ENCODE data around the gene AGPS. TPM values are rescaled to one million over a fixed set of nuclear protein-coding genes. Genes with fewer than 3 reads are reported as not detected.
"Not testable (repeated sequence)": the region's sequence is repeated elsewhere in the genome, so short reads cannot be mapped to it uniquely, and the experiment has no call there.

Gene AGPS
- total RNA-seq, 1 donor from 2014 or later, result 71.8 TPM

GRCh38 chr2:177355874-177356273, 36.7 kb upstream of the AGPS start:
- Mint-ChIP-seq H3K27ac (no peak overlapping the region), H3K9me3 (no peaks in the 10 kb centered on the region), H3K4me3 (no peak overlapping the region), H3K4me1 (ENCODE audit: low read depth) (no peaks in the 10 kb centered on the region), H3K27me3 (ENCODE audit: insufficient read depth) (peaks cover 1% of the 10 kb centered on the region), H3K36me3 (ENCODE audit: low read depth) (no peaks in the 10 kb centered on the region)
- intact Hi-C loops (cut with micrococcal nuclease), result no loop called here
- no peak for DNase-seq (ENCODE audit: low spot score)

GRCh38 chr2:177359836-177360595, 32.6 kb upstream of the AGPS start:
- H3K9me3 Mint-ChIP-seq, result no peaks in the 10 kb centered on the region
- intact Hi-C loops (cut with micrococcal nuclease), result no loop called here
- no peak for DNase-seq (ENCODE audit: low spot score)
- H3K27me3 Mint-ChIP-seq (ENCODE audit: insufficient read depth), result peaks cover 1% of the 10 kb centered on the region
- H3K27ac Mint-ChIP-seq, result no peak overlapping the region
- no peak overlapping the region for H3K4me3 Mint-ChIP-seq
- no peaks in the 10 kb centered on the region for H3K4me1 Mint-ChIP-seq (ENCODE audit: low read depth)
- H3K36me3 Mint-ChIP-seq (ENCODE audit: low read depth), result no peaks in the 10 kb centered on the region

DNA sequence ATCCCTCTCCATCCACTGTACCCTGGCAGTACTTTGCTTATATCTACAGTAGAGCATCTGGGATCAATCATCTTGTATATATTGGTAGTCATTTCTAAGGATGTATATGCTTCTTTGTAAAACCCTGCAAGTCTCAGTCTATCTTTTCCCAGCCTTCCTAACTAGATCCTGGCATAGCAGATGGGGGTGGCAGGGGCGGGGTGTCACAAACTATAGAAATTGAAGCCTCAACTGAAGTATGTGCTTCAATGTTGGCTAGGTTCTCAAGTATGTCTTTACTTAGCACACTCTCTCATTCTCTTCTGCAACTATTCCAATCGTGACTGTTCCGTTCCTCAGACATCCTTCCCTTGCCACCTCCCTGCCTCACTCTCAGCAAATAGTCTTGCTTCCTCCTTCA, 30.1 kb upstream of the AGPS start:
- Mint-ChIP-seq H3K36me3 (ENCODE audit: low read depth) (no peaks in the 10 kb centered on the region), H3K27me3 (ENCODE audit: insufficient read depth) (no peaks in the 10 kb centered on the region), H3K9me3 (no peaks in the 10 kb centered on the region), H3K4me1 (ENCODE audit: low read depth) (no peaks in the 10 kb centered on the region), H3K4me3 (no peak overlapping the region), H3K27ac (no peak overlapping the region)
- DNase-seq (ENCODE audit: low spot score), result no peak
- intact Hi-C loops (cut with micrococcal nuclease), result no loop called here

- Mint-ChIP-seq H3K36me3 (ENCODE audit: low read depth) (no peaks in the 10 kb centered on the region), H3K27me3 (ENCODE audit: insufficient read depth) (no peaks in the 10 kb centered on the region), H3K9me3 (peaks cover 5% of the 10 kb centered on the region), H3K4me3 (no peak overlapping the region), H3K4me1 (ENCODE audit: low read depth) (no peaks in the 10 kb centered on the region), H3K27ac (no peak overlapping the region)
- no peak for DNase-seq (ENCODE audit: low spot score)
- intact Hi-C loops (cut with micrococcal nuclease), result no loop called here
Measured at GRCh38 chr2:177363332-177363731, 29.2 kb upstream of the AGPS start.

- intact Hi-C loops (cut with micrococcal nuclease); H3K4me3 Mint-ChIP-seq; H3K27ac Mint-ChIP-seq; H3K36me3 Mint-ChIP-seq (ENCODE audit: low read depth); H3K27me3 Mint-ChIP-seq (ENCODE audit: insufficient read depth); DNase-seq (ENCODE audit: low spot score); H3K4me1 Mint-ChIP-seq (ENCODE audit: low read depth): not testable (repeated sequence)
- H3K9me3 Mint-ChIP-seq, result peaks cover 25% of the 10 kb centered on the region
Measured at GRCh38 chr2:177365764-177366163, 26.8 kb upstream of the AGPS start.

DNA sequence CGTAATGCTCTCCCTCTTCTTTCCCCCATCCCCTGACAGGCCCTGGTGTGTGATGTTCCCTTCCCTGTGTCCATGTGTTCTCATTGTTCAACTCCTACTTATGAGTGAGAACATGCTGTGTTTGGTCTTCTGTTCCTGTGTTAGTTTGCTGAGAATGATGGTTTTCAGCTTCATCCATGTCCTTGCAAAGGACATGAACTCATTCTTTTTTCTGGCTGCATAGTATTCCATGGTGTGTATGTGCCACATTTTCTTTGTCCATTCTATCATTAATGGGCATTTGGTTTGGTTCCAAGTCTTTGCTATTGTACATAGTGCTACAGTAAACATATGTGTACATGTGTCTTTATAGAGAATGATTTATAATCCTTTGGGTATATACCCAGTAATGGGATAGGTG, 24.6 kb upstream of the AGPS start:
- H3K4me1 Mint-ChIP-seq (ENCODE audit: low read depth); H3K27ac Mint-ChIP-seq; H3K27me3 Mint-ChIP-seq (ENCODE audit: insufficient read depth); intact Hi-C loops (cut with micrococcal nuclease); H3K4me3 Mint-ChIP-seq; H3K36me3 Mint-ChIP-seq (ENCODE audit: low read depth); DNase-seq (ENCODE audit: low spot score): not testable (repeated sequence)
- peaks cover 48% of the 10 kb centered on the region for H3K9me3 Mint-ChIP-seq

DNA sequence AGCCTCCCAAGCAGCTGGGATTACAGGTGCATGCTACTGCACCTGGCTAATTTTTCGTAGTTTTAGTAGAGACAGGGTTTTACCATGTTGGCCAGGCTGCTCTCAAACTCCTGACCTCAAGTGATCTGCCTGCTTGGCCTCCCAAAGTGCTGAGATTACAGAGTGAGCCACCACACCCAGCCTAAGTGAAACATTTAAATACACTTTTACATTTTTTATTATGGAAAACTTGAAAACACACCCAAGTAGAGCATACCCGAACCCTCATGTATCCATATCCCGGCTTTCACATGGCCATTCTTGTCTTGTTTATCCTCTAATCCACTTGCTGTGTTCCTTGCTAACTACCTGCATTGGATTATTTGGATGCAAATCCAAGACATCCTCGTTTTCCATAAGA, 13.2 kb upstream of the AGPS start:
- no peaks in the 10 kb centered on the region for H3K27me3 Mint-ChIP-seq (ENCODE audit: insufficient read depth)

GRCh38 chr2:177380181-177380580, 12.4 kb upstream of the AGPS start:
- DNase-seq (ENCODE audit: low spot score), result no peak
- Mint-ChIP-seq H3K36me3 (ENCODE audit: low read depth) (peaks cover 16% of the 10 kb centered on the region), H3K27me3 (ENCODE audit: insufficient read depth) (no peaks in the 10 kb centered on the region), H3K4me3 (no peak overlapping the region), H3K27ac (no peak overlapping the region), H3K9me3 (no peaks in the 10 kb centered on the region), H3K4me1 (ENCODE audit: low read depth) (no peaks in the 10 kb centered on the region)
- intact Hi-C loops (cut with micrococcal nuclease), result no loop called here

More for the DNA sequence above, 13.2 kb upstream of the AGPS start:
- Mint-ChIP-seq H3K36me3 (ENCODE audit: low read depth) (peaks cover 14% of the 10 kb centered on the region), H3K4me1 (ENCODE audit: low read depth) (no peaks in the 10 kb centered on the region), H3K9me3 (no peaks in the 10 kb centered on the region), H3K27ac (no peak overlapping the region), H3K4me3 (no peak overlapping the region)
- no peak for DNase-seq (ENCODE audit: low spot score)
- intact Hi-C loops (cut with micrococcal nuclease), result no loop called here

DNA sequence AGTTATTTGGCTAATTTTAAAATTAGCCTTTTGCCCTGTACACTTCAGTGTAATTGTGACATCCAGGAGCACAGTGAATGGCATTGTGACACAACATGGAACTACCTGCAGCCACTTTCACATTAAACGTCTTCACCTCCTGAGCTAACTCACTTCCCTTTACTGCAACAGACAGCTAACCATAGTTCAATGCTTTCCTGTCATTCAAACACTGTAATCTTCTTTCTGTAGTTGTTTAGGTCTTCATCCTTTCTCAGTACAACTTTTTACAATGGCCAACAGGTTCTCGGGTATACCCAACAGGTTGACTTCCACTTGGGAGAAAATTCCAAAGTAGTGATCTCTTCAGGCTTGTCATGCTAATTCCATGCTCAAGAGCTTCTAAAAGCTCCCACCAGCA, 8.6 kb upstream of the AGPS start:
- Mint-ChIP-seq H3K4me3 (no peak overlapping the region), H3K4me1 (ENCODE audit: low read depth) (no peaks in the 10 kb centered on the region), H3K27ac (no peak overlapping the region), H3K27me3 (ENCODE audit: insufficient read depth) (no peaks in the 10 kb centered on the region), H3K36me3 (ENCODE audit: low read depth) (peaks cover 12% of the 10 kb centered on the region), H3K9me3 (no peaks in the 10 kb centered on the region)
- no peak for DNase-seq (ENCODE audit: low spot score)
- intact Hi-C loops (cut with micrococcal nuclease), result no loop called here

DNA sequence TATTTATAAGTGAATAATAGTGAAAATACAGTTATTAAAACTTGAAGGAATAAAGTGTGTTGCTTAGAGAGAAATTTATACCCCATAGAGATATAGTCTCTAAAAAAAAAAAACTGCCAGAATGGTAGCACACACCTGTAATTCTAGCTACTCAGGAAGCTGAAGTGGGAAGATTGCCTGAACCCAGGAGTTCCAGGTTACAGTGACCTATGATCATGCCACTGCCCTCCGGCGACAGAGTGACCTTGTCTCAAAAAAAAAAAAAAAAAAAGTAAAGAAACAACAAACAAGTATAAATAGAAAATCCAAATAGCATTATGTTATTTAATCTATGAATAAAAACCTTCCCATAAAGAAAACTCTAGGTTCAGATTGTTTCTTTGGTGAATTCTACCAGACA, 7.4 kb upstream of the AGPS start:
- Mint-ChIP-seq H3K4me3 (no peak overlapping the region), H3K9me3 (no peaks in the 10 kb centered on the region), H3K36me3 (ENCODE audit: low read depth) (peaks cover 15% of the 10 kb centered on the region), H3K27ac (no peak overlapping the region), H3K27me3 (ENCODE audit: insufficient read depth) (no peaks in the 10 kb centered on the region), H3K4me1 (ENCODE audit: low read depth) (no peaks in the 10 kb centered on the region)
- no peak for DNase-seq (ENCODE audit: low spot score)
- intact Hi-C loops (cut with micrococcal nuclease), result no loop called here

- peak overlapping the region; percentile 90 for H3K4me3 Mint-ChIP-seq
- intact Hi-C loops (cut with micrococcal nuclease), result loop anchor here (1.0 to 5.0 kb wide), 8 partner anchors 25 to 720 kb away; partner anchors contain the start of genes HNRNPA3 and RBM45
- H3K4me1 Mint-ChIP-seq (ENCODE audit: low read depth), result peaks cover 51% of the 10 kb centered on the region
- no peaks in the 10 kb centered on the region for H3K27me3 Mint-ChIP-seq (ENCODE audit: insufficient read depth)
- peaks cover 24% of the 10 kb centered on the region for H3K36me3 Mint-ChIP-seq (ENCODE audit: low read depth)
- peak overlapping the region; percentile 92 for H3K27ac Mint-ChIP-seq
- no peaks in the 10 kb centered on the region for H3K9me3 Mint-ChIP-seq
- DNase-seq (ENCODE audit: low spot score), result no peak
Measured at GRCh38 chr2:177391822-177392372, 676 bp upstream of the AGPS start.

DNA sequence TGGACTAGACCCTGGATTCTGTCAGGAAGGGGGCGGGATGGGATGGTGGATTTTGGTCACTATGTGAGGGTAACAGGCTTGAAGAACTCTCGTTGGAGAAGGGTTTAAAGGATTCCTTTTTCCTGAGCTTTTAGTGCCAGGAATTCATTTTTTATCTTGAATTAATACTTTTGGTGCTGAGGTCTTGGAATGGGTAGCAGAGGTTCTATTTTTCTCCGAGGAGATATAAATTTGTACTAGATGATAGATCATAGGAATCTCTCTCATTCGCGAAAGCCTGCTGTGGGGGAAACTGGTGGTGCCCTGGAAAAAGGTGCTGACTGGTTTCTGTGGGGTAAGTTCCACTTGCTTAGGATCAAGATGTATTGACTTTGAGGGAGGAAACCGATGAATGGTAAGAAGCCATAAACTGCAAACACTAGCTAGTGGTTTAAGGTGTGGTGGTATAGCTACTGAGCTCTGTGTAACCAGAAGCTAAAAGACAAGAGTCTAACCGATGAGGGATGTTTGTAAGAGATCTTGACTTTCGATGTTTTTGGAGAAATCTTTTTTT, 706 bp downstream of the AGPS start:
- intact Hi-C loops (cut with micrococcal nuclease), result loop anchor here (2.0 to 5.0 kb wide), 5 partner anchors 24 to 719 kb away; partner anchors contain the start of gene RBM45
- no peak for DNase-seq (ENCODE audit: low spot score)
- Mint-ChIP-seq H3K27ac (peak overlapping the region; percentile 80), H3K9me3 (no peaks in the 10 kb centered on the region), H3K4me3 (peak overlapping the region; percentile 90), H3K4me1 (ENCODE audit: low read depth) (peaks cover 61% of the 10 kb centered on the region), H3K36me3 (ENCODE audit: low read depth) (peaks cover 33% of the 10 kb centered on the region), H3K27me3 (ENCODE audit: insufficient read depth) (no peaks in the 10 kb centered on the region)

- no peak overlapping the region for H3K27ac Mint-ChIP-seq
- H3K36me3 Mint-ChIP-seq (ENCODE audit: low read depth), result peaks cover 34% of the 10 kb centered on the region
- intact Hi-C loops (cut with micrococcal nuclease), result loop anchor here (2.0 to 5.0 kb wide), 5 partner anchors 23 to 718 kb away; partner anchors contain the start of gene RBM45
- H3K9me3 Mint-ChIP-seq, result no peaks in the 10 kb centered on the region
- peaks cover 69% of the 10 kb centered on the region for H3K4me1 Mint-ChIP-seq (ENCODE audit: low read depth)
- no peak for DNase-seq (ENCODE audit: low spot score)
- peak overlapping the region; percentile 90 for H3K4me3 Mint-ChIP-seq
- no peaks in the 10 kb centered on the region for H3K27me3 Mint-ChIP-seq (ENCODE audit: insufficient read depth)
Measured at GRCh38 chr2:177393824-177394593, 1.4 kb downstream of the AGPS start.

Data from activated T-helper 1 cell treated with anti-CD3 and anti-CD28 coated beads, Interleukin-12 subunit alpha, Interleukin-12 subunit beta, Interleukin-2, Interleukin-4 antibody, amounts not matched to agents 30 ng/mL and 10 ng/mL and 1 ng/mL, durations not matched to agents 14 hours and 24 hours and 36 hours (primary cell).